Stimulated activated CD8-positive, alpha-beta memory T cell treated with anti-CD3 and anti-CD28 coated beads, Interleukin-12 subunit alpha, Interleukin-12 subunit beta, amount 100 ng/mL, for 24 hours (primary cell): ENCODE results near the gene BICD1.

Source experiments
- DNase-seq: peaks from one replicate; pipeline ENCODE4 v3.0.0-alpha.2; 2020; ENCODE audit errors: extremely low read depth

BICD1 gene

DNA sequence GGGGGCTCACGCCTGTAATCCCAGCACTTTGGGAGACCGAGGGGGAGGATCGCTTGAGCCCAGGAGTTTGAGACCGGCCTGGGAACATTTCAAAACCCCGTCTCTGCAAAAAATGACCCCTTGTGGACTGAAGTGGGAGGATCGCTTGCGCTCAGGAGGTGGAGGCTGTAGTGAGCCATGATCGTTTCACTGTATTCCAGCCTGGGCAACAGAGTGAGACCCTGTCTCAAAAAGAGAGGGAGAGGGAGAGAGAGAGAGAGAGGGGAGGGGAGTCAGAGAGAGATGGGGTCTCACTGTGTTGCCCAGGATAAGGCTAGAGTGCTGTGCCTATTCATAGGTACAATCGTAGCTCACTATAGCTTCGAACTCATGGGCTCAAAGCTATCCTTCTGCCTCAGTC is 295.5 kb downstream of the BICD1 start:
- DNase-seq = no peak

DNA sequence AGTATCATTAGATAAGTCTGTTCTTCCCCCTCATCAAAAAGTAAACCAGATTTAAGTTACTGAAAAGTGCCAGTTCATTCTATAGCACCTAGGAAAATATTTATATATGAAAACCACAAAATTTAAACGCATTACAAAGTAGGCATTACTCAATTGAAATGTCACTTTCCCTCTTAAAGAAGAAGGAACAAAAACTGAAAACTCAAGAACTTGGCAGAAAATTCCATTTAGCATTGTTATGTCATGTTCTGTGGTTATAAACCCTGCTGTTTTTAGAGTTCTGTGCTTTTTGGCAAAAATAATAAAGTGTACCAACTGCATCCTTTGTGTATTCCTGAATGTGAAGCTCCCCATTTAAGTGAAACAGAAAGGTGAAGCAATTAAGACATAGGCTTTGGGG is 296.3 kb downstream of the BICD1 start:
- no peak for DNase-seq

DNA sequence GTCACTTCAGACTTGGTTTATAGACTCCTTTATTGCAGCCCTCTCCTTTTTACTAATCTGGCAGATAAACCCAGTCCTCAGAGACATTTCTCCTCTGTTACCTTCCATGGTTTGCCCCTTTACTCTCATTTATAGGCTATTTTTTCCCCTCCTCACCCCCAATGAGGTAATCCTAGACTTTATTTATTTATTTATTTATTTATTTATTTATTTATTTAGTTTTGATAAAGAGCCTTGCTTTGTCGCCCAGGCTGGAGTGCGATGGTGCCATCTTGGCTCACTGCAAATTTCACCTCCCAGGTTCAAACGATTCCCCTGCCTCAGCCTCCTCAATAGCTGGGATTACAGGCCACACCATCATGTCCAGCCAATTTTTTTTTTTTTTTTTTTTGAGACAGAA is 301.1 kb downstream of the BICD1 start:
- no peak for DNase-seq

DNA sequence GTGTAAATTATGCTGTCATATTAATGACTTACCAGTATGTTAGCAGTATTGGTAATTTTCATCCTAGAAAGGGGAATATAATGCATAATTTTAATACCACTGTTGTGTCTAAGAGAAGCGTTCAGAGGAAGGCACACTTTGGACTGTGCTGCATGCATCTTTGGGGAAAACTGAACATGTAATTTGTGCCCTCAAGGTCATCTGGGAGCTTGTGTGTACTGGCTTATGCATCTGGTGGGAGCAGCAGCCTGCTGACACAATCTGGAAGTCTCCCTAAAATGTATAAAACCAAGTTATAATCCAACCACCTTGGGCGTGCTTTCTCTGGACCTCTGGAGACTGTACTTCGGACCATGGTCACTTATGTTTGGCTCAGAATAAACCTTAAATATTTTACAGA is 306.8 kb downstream of the BICD1 start:
- no peak for DNase-seq

DNA sequence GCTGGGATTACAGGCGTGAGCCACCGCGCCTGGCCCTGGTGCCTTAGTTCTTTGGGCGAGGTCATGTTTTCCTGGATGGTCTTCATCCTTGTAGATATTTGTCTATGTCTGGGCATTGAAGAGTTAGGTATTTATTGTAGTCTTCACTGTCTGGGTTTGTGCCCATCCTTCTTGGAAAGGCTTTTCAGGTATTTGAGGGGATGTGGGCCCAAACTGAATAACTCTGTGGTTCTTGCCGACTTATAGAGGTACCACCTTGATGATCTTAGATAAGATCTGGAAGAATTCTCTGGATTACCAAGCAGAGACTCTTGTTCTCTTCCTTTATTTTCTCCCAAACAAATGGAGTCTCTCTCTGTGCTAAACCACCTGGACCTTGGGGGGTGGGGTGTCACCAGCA is 311.6 kb downstream of the BICD1 start:
- no peak for DNase-seq

DNA sequence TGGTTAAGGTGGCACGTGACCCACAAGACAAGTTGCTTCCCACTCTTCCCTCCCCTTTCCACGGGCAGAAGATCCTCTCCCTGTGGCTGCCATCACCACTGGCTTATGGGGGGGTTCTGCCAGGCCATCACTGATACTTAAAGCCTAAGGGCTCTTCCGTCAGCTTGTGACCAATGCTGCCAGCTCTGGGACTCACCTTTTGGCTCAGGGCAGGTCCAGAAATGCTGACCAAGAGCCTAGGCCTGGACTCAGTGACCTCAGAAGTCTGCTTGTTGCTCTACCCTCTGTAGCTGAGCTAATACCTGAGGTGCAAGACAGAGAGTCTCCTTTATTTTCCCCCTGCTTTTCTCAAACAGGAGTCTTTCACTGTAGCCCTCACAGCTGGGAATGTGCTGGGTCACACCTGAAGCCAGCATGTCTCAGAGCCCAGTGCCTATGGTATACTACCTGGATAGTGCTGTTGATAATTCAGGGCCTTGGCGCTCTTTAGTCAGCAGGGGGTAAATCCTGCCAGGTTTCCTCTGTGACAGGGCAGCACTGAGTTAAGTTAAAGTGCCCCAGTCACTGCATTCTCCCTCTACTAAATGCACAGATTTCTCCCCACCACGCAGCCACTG is 312.4 kb downstream of the BICD1 start:
- DNase-seq = no peak

DNA sequence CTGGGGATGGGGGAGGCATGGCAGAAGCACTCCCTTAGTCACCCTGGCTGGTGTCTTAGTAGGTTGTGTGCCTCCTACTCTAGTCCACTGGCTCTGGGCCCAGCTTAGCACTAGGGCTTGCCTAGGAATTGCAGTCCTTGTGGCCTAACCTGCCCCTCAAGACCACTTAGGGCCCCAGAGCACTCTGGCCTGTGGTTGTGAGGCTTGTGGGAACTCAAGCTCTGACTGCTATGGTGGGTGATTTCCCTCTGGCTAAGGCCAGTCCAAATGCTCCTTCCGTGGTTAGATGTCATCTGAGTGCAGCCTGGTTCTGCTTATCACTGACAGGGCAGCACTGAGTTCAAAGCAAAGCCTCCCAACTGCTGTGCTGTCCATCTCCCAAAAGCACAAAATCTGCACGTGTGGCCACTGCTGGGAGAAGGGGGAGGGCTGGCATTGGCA is 312.9 kb downstream of the BICD1 start:
- DNase-seq = no peak

DNA sequence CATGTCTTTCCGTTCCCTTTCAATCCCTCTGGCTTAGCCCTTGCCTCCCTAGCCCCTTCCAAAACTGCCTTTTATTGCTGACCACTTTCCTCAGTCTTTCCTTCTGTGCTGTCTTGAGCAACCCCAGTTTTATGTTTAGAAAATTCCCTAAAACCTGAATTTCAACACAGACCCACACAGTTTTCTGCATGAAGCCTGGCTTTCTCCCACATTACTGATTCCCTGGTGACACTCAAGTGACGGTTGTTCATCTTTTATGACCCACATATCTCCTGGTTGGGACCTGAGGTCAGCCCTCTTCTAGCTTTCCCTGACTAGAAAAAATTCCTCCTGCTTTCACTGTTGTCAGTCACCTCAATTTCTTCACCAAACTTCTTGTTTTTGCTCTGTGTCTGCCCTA is 313.7 kb downstream of the BICD1 start:
- DNase-seq = no peak

DNA sequence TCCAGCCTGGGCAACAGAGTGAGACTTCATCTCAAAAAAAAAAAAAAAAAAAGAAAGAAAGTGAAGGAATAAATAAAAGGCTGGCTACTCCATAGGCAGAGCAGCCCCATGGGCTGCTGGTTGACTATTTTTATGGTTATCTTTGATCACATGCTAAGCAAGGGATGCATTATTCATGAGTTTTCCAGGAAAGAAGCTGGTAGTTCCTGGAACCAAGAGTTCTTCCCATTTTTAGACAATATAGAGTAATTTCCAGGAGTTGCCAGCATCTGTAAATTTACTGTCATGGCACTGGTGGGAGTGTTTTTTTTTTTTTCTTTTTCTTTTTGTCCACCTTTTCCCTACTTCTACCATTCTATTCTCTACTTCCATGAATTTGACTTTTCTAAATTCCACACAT is 316.9 kb downstream of the BICD1 start:
- DNase-seq = no peak

DNA sequence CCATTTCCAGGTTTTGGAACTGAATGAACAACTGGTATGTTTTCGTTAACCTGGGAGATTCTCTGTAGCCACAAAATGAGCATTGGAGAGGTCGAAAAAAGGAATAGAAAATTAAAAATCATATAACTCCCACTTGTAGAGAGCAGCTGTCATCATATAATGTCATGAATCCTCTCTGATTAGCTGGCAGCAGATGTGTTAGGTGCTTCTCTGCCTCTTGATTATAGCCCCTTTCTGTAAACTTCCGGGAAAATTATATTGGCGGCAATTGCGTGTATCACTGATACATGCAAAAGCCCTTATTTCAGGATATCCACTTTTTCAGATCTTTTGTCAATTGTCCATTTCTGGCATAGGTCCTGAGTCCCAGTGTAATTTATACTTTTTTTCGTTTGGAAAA is 324.4 kb downstream of the BICD1 start:
- DNase-seq = no peak
